ENCODE data around the gene ZNF319.

ZNF319 gene

GRCh38 chr16:57972306-57972705, 28.2 kb downstream of the ZNF319 start:
- no peak overlapping the region for H3K4me3 Mint-ChIP-seq
- no peaks in the 10 kb centered on the region for H3K9me3 Mint-ChIP-seq
- H3K27me3 Mint-ChIP-seq (ENCODE audit: low read depth): peaks cover 23% of the 10 kb centered on the region
- H3K27ac Mint-ChIP-seq: no peak overlapping the region
- TF ChIP-seq CTCF (IDR thresholded peaks at IDR 0.05; ENCODE audit: unreplicated experiment in 3 of 3): no peak
- no peaks in the 10 kb centered on the region for H3K36me3 Mint-ChIP-seq (ENCODE audit: low read depth)
- H3K4me1 Mint-ChIP-seq: no peaks in the 10 kb centered on the region

- no peaks in the 10 kb centered on the region for H3K36me3 Mint-ChIP-seq (ENCODE audit: low read depth)
- H3K9me3 Mint-ChIP-seq: no peaks in the 10 kb centered on the region
- H3K4me3 Mint-ChIP-seq: no peak overlapping the region
- peaks cover 23% of the 10 kb centered on the region for H3K27me3 Mint-ChIP-seq (ENCODE audit: low read depth)
- no peak overlapping the region for H3K27ac Mint-ChIP-seq
- no peak for TF ChIP-seq CTCF (IDR thresholded peaks at IDR 0.05; ENCODE audit: unreplicated experiment in 3 of 3)
- no peaks in the 10 kb centered on the region for H3K4me1 Mint-ChIP-seq
These were observed 28.6 kb downstream of the ZNF319 start for GRCh38 chr16:57971848-57972247.

- Mint-ChIP-seq H3K27me3 (ENCODE audit: low read depth) (peaks cover 20% of the 10 kb centered on the region), H3K4me1 (no peaks in the 10 kb centered on the region), H3K9me3 (no peaks in the 10 kb centered on the region), H3K36me3 (ENCODE audit: low read depth) (no peaks in the 10 kb centered on the region), H3K27ac (no peak within 1 kb of the TSS), H3K4me3 (no peak within 1 kb of the TSS)
- TF ChIP-seq CTCF (IDR thresholded peaks at IDR 0.05; ENCODE audit: unreplicated experiment in 3 of 3): no peak
These were observed 29.5 kb downstream of the ZNF319 start, which contains the start of gene CNGB1 for GRCh38 chr16:57970970-57971369. Gene CNGB1 (minus strand): TSS chr16:57971128. CDS start chr16:57967286, 3,842 bp downstream.

- Mint-ChIP-seq H3K36me3 (ENCODE audit: low read depth) (no peaks in the 10 kb centered on the region), H3K27me3 (ENCODE audit: low read depth) (peaks cover 20% of the 10 kb centered on the region)
- no peak for TF ChIP-seq CTCF (IDR thresholded peaks at IDR 0.05; ENCODE audit: unreplicated experiment in 3 of 3)
These were observed 30.2 kb downstream of the ZNF319 start for GRCh38 chr16:57970319-57970718.

GRCh38 chr16:57969451-57970123, 30.9 kb downstream of the ZNF319 start:
- no peaks in the 10 kb centered on the region for H3K4me1 Mint-ChIP-seq
- H3K27ac Mint-ChIP-seq: no peak overlapping the region
- TF ChIP-seq CTCF (IDR thresholded peaks at IDR 0.05; ENCODE audit: unreplicated experiment in 3 of 3): no peak
- peaks cover 20% of the 10 kb centered on the region for H3K27me3 Mint-ChIP-seq (ENCODE audit: low read depth)
- no peaks in the 10 kb centered on the region for H3K36me3 Mint-ChIP-seq (ENCODE audit: low read depth)
- no peaks in the 10 kb centered on the region for H3K9me3 Mint-ChIP-seq
- no peak overlapping the region for H3K4me3 Mint-ChIP-seq

More at GRCh38 chr16:57970319-57970718, 30.2 kb downstream of the ZNF319 start:
- no peak overlapping the region for H3K4me3 Mint-ChIP-seq
- no peaks in the 10 kb centered on the region for H3K9me3 Mint-ChIP-seq
- no peak overlapping the region for H3K27ac Mint-ChIP-seq
- no peaks in the 10 kb centered on the region for H3K4me1 Mint-ChIP-seq

- no peaks in the 10 kb centered on the region for H3K4me1 Mint-ChIP-seq
- no peak overlapping the region for H3K4me3 Mint-ChIP-seq
- H3K36me3 Mint-ChIP-seq (ENCODE audit: low read depth): no peaks in the 10 kb centered on the region
- TF ChIP-seq CTCF (IDR thresholded peaks at IDR 0.05; ENCODE audit: unreplicated experiment in 3 of 3): no peak
- peaks cover 22% of the 10 kb centered on the region for H3K27me3 Mint-ChIP-seq (ENCODE audit: low read depth)
- H3K9me3 Mint-ChIP-seq: no peaks in the 10 kb centered on the region
- no peak overlapping the region for H3K27ac Mint-ChIP-seq
These were observed 32.6 kb downstream of the ZNF319 start for GRCh38 chr16:57967916-57968315.

All from nephron (organoid).